LNCAP (cell line): ENCODE results near the gene PHF23.

Source experiments
- CTCF ChIP-seq: fragments of 450-650 bp; IDR thresholded peaks from 2 replicates; pipeline ENCODE4 v1.5.1; 2017; ENCODE audit warnings: mild to moderate bottlenecking

Gene PHF23

DNA sequence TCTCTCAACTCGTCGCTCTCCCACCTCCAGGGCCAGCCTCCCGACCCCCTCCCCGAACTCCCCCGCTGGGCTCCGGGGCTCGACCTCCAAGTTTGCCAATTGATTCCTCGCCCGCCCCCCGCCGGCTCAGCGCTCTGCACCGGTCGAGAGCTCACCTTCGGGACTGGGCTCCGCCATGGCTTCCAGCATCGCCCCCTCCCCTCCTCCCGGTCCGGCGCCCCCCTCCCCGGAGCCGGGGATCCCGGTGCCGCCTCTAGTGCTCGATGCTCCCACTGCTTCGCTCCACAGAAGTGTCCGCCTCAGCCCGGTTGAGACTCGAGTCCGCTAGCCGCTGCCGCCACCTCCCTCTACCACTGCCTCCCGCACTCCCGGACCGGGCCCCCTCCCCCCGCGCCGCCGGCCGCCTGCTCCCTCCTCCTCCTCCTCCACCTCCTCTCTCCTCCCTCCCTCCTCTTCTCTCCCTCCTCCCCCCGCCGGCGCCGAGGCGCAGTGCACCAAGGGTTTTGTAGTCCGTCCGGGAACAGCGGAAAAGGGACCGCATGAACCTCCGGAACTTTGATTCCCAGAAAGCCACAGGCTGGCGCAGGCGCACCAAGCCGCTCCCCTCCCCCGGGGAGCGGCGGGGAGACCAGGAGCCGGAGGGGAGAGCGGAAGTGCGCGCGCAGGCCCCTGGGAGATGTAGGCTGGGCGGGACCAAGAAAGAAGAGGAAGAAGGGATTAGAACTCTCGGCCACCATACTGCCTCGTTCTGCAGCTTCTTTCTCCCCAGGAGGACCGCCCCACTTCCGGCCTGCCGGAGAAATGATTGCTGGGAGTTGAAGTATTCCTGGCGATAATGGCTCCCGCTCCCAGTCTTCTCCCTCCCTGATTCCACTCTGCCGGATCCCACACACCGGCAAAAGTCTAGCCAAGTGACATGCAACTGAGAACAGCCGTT, at the start of gene PHF23:
TSS of gene PHF23 (minus strand) at position 367 of the 937 bp plus-strand sequence. CDS start at position 189, 178 bp downstream.
- TF ChIP-seq CTCF: no peak

DNA sequence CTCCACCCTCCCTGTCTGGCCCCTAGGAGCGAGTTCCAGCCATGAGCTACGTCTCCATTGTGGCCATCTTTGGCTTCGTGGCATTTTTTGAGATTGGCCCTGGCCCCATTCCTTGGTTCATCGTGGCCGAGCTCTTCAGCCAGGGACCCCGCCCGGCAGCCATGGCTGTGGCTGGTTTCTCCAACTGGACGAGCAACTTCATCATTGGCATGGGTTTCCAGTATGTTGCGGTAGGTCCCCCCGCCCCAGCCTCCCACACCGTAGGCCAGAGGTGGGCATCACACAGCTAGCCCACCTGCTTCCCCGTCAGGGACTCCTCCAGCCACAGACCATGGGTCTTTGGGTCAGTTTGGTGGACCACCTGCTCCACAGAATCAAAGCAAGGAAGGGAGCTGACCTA, 46.4 kb upstream of the PHF23 start:
- TF ChIP-seq CTCF: no peak

GRCh38 chr17:7284911-7285310, 45.7 kb upstream of the PHF23 start:
- no peak for TF ChIP-seq CTCF

DNA sequence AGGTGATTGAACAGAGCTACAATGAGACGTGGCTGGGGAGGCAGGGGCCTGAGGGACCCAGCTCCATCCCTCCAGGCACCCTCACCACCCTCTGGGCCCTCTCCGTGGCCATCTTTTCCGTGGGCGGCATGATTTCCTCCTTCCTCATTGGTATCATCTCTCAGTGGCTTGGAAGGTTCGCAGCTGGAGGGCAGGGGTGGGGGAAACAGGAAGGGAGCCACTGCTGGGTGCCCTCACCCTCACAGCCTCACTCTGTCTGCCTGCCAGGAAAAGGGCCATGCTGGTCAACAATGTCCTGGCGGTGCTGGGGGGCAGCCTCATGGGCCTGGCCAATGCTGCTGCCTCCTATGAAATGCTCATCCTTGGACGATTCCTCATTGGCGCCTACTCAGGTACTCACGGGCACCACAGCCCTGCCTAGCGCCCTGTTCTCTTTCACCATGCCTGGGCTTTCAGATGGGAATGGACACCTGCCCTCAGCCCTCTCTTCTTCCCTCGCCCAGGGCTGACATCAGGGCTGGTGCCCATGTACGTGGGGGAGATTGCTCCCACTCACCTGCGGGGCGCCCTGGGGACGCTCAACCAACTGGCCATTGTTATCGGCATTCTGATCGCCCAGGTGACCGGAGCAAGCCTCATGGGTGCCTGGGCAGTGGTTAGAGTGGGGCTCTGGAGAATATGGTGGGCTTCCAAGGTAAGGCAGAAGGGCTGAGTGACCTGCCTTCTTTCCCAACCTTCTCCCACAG, 44.4 kb upstream of the PHF23 start:
- TF ChIP-seq CTCF: no peak

DNA sequence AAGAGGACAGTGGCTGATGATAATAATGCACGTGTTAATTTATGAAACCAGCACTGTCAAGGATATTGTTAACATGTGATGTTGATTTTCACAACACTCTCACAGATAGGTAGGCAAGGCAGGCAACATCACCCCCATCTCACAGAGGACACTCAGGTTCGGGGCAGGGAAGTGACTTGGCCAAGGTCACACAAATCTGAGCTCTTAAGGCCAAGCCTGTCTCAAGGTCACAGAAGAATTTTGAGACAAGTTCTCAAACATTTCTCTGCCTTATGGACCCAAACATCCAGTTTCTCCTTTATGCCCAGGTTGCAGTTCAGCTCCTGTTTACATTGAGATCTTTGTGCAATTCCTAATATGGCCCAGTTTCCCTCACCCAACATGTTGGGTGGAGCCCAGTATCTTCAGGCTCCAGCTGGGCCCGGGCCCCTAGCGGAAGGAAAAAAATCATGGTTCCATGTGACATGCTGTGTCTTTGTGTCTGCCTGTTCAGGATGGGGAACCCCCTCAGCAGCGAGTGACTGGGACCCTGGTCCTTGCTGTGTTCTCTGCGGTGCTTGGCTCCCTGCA, 43.6 kb upstream of the PHF23 start:
- no peak for TF ChIP-seq CTCF

GRCh38 chr17:7281953-7282751, 42.9 kb upstream of the PHF23 start:
- no peak for TF ChIP-seq CTCF
